Amniotic epithelial cell (primary cell): ENCODE data around the gene ZDHHC15.
"Not testable (repeated sequence)": the region's sequence is repeated elsewhere in the genome, so short reads cannot be mapped to it uniquely, and the experiment has no call there.

Experiments used
- DNase-seq: peaks from one replicate; pipeline ENCODE4 v3.0.0-alpha.2; 2010; ENCODE audit warnings: low read depth

The ZDHHC15 gene, protein sequence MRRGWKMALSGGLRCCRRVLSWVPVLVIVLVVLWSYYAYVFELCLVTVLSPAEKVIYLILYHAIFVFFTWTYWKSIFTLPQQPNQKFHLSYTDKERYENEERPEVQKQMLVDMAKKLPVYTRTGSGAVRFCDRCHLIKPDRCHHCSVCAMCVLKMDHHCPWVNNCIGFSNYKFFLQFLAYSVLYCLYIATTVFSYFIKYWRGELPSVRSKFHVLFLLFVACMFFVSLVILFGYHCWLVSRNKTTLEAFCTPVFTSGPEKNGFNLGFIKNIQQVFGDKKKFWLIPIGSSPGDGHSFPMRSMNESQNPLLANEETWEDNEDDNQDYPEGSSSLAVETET

DNA sequence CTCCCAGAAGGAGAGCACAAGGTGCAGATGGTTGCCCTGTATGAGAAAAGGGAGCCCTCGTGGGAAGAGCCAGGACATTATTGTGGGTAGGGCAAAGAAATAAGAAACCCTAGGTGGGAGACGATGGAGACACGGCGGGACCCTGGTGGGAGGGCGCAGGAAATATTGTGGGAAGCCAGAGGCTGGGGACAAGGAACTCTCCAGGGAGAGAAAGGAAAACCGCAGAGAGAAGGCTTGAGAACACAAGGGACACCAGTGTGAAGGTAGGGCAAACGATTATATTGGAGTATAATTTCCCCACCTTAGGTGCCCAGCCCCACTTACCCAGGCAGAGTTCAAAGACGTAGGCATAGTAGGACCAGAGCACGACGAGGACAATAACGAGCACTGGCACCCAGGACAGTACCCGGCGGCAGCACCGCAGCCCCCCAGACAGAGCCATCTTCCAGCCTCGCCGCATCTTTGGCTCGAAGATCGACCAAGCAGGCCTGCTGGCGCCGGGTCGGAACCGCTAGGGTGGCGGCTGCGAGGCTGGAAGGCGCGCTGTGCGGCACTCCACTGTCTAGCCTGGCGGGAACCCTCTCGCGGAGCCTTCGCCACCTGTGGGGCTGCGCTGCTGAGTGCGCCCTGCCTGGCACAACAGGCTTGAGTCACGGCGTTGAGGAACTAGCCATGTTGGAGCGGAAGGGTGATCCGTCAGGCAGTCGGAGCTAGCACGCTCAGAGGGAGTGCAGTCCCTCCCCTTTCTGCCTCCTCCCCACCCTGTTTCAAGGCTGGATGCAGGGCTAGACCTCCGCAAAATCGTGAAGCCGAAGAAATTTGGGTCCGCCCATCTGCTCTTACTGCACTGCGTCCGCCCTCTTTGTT is at the start of gene ZDHHC15:
Gene ZDHHC15, minus strand, starts transcription at position 473 of the 867 bp plus-strand sequence. Its CDS starts 13 bp downstream, at position 460.
- DNase-seq, result no peak

DNA sequence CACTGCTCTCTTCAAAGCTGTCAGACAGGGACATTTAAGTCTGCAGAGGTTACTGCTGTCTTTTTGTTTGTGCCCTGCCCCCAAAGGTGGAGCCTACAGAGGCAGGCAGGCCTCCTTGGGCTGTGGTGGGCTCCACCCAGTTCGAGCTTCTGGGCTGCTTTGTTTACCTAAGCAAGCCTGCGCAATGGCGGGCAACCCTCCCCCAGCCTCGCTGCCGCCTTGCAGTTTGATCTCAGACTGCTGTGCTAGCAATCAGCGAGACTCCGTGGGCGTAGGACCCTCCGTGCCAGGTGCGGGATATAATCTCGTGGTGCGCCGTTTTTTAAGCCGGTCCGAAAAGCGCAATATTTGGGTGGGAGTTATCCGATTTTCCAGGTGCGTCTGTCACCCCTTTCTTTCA is 37.7 kb upstream of the ZDHHC15 start:
- not testable (repeated sequence) for DNase-seq

DNA sequence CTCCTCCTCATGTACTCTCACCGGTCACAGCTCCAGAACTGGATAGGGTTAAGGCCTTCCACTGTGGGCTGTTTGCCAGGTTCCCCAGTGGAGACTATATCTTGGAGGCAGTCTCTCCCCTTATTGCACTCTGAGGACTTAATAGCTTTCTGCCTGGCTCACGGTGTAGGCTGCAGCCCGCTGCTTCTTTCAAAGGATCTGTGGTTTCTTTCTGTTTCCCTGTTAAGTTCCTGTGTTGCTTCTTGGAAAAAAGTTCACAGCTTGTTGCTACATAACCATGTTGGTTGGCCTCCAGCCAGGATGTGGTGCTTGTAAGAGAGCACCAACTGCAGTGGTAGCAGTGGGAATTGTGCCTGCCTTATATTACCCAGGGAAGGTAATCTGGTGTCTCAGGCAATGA is 24.9 kb upstream of the ZDHHC15 start:
- DNase-seq, result no peak

DNA sequence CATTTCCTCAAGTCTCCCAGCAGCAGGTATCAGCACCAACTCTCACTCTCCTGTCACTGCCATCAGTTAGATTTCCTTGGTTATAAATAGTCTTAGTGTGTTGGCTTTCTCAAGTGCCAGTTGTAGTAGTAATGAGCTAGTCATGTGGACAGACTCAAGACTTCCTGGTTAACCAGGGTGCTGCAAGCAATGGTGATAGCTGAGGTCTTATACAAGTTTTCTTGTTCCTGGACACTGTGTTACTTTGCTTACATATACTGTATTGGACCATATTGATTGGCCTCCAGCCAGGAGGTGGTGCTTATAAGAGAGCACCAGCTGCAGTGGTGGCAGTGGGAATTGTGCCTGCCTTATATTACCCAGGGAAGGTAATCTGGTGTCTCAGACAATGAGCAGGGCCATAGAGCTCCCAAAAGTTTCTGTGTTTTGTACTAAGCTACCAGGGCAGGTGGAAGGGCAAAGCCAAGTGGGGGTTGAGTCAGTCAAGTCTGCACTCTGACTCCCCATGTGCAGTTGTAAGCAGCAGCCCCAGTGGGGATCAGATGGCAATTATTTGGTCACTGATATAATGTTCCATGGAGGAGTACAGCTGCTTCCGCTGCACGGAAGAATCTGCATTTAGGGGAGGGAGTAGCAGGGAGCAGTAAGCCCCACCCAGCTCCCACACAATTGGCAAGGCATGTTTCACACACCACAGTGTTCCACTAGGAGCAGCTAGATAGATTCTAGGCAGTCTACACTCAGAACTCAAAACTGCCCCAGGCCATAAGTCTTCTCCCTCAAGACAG is 24.1 kb upstream of the ZDHHC15 start:
- no peak for DNase-seq

DNA sequence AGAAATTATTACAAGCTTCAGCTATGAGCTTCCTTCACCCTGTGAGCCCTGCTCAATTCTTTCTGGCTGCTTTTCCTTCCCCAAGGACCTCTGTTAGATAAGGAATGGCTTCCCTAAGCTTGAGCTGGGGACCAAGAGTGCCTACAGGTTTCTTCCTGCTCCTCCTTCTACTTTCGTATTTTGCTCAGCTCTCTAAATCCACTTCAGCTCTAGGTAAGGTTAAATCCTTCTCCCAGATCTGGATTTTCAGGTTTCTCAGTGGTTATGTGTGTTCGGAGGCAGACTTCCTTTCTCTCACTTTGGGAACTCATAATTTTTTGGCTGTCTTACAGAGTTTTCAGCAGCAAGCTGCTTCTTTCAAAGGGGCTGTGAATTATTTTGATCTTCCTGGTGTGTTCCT is 21.9 kb upstream of the ZDHHC15 start:
- no peak for DNase-seq

DNA sequence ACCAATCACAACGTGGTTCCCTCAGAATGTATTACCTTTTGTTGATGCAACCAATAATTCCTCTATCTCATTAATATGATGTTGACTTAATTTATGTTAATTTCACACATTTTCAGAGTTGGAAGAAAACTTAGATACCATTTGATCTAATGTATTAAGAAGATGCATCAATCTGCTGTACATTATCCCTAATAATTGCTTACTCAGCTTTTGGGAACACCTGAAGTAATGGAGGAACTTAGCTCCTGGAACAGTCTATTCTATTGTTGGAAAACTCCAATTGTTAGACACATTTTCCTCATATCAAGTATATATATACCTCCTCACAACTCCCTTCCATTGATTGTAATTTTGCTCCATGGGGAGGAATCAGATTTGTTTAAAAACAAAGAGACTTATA is 38.9 kb downstream of the ZDHHC15 start:
- DNase-seq, result no peak

DNA sequence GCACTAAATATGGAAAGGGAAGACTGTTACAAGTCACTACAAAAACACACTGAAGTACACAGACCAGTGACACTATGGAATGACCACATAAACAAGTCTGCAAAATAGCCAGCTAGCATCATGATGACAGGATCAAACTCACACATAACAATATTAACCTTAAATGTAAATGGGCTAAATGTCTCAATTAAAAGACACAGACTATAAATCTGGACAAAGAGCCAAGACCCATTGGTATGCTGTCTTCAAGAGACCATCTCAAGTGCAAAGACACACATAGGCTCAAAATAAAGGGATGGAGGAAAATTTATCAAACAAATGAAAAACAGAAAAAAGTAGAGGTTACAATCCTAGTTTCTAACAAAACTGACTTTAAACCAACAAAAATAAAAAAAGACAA is 61.1 kb downstream of the ZDHHC15 start:
- not testable (repeated sequence) for DNase-seq

DNA sequence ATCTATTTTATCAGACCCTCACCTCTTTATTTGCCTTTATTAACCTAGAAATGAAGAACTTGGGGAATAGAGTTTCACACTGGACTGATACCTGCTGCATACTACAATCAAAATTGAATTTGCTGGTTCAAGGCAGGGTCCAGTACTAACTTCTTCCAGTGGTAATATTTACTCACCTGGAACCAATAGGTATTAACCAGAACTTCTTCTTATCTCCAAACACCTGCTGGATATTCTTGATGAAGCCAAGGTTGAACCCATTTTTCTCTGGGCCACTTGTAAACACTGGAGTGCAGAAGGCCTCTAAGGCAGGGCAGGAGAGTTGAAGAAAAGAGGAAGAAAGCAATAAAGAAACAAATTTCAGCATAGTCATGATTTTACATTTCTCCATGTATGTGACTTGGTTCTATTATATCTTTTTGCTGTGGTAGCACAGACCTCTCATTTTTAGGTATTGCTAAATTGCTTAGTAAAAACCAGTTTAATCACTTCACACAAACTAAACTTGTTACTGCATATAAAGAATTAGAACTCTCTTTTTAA is 101.1 kb downstream of the ZDHHC15 start:
- no peak for DNase-seq

DNA sequence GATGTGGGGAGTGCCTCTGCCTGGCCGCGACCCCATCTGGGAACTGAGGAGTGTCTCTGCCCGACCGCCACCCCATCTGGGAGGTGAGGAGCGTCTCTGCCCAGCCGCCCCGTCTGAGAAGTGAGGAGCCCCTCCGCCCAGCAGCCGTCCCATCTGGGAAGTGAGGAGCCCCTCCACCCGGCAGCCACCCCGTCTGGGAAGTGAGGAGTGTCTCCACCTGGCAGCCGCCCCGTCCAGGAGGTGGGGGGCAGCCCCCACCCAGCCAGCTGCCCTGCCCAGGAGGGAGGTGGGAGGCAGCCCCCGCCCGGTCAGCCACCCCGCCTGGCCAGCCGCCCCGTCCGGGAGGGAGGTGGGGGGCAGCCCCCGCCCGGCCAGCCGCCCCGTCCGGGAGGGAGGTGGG is 115.7 kb downstream of the ZDHHC15 start:
- DNase-seq, result not testable (repeated sequence)

DNA sequence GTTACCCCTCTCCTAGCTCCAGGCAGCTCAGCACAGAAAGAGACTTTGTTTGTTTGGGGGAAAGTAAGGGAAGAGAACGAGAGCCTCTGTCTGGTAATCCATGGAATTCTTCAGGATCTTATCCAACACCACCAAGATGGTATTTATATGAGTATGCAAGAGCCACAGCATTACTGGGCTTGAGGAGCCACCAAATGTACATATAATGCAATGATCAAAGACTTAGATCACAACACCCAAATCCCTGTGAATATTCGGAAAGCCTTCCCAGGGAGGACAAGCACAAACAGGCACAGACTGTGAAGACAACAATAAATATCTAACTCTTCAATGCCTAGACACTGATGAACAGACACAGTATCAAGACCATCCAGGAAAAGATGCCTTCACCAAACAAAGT is 132.4 kb downstream of the ZDHHC15 start:
- no peak for DNase-seq

DNA sequence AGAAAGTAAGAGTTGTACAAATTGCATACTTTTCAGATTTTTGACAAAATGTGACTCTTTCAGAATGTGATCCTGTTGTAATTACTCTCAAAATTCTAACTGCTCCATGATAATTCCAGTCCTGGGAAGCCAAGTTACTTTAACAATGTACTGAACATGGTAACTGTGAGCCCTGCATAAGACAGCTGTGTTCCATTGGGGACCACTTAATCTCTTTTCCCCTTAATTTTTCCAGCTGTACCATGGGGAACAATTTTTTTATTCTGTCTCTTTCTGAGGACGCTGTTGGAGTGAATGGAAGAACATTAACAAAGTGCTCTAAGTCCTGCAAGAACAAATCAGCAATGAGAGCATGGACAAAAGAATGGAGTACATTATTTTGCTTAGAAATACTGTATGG is 153.1 kb downstream of the ZDHHC15 start:
- DNase-seq, result no peak

DNA sequence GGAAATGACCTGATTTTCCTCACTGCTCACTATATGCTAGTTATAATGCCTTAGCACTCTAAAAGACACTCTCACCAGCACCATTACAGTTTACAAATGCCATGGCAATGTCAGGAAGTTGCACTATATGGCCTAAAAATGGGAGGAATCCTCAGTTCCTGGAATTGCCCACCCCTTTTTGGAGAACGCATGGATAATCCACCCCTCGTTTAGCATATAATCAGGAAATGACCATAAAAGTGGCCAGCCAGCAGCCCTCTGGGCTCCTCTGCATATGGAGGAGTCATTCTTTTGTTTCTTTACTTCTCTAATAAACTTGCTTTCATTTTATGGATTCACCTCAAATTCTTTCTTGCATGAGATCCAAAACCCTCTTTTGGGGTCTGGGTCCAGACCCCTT is 156.0 kb downstream of the ZDHHC15 start:
- DNase-seq, result no peak

DNA sequence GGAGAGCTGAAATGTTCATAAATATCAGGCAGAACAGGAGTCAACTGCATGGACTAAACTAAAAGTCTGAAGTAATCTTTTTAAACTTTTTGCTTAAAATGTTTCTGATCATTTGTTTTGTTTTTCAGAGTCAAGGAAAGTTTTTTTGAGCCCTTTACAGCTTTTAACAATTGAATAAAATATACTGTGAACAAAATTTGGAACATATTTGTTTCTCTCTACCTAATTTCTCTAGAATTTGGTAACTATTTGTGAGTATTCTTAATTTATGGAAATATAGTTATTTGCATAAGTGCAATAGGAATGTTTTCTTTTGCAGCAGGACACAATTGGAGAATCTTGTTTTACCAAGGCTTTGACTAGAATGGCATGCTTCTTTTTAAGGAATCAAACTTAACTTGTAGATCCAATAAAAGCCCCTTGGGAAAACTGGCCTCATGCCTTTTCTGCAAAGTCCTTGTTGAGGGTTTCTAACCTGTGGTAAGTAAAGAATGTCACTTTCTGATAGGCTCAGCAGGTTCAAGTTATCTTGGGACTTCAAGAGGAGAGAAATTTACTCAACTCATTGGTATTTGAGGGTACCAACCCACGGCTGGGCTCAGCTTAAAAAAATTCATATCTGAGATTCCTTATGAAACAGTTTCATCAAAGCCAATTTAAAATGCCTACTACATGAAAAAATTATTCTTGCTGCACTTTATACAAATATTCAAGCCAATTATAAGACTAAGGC is 157.4 kb downstream of the ZDHHC15 start:
- no peak for DNase-seq

DNA sequence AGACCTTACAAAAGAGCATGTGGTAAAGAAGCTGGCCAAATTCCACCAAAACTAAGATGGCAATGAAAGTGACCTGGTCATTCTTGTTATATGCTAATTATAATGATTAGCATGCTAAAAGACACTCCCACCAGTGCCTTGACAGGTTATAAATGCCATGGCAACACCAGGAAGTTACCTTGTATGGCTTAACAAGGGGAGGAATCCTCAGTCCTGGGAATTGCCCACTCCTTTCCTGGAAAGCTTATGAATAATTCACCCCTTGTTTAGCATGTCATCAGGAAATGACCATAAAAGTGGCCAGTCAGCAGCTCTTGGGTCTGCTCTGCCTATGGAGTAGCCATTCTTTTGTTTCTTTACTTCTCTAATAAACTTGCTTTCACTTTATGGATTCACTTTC is 161.0 kb downstream of the ZDHHC15 start:
- DNase-seq, result no peak

DNA sequence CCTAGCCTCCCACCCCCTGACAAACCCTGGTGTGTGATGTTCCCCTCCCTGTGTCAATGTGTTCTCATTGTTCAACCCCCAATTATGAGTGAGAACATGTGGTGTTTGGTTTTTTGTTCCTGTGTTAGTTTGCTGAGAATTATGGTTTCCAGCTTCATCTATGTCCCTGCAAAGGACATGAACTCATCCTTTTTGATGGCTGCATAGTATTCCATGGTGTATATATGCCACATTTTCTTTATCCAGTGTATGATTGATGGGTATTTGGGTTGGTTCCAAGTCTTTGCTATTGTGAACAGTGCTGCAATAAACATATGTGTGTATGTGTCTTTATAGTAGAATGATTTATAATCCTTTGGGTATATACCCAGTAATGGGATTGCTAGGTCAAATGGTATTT is 174.2 kb downstream of the ZDHHC15 start:
- not testable (repeated sequence) for DNase-seq

DNA sequence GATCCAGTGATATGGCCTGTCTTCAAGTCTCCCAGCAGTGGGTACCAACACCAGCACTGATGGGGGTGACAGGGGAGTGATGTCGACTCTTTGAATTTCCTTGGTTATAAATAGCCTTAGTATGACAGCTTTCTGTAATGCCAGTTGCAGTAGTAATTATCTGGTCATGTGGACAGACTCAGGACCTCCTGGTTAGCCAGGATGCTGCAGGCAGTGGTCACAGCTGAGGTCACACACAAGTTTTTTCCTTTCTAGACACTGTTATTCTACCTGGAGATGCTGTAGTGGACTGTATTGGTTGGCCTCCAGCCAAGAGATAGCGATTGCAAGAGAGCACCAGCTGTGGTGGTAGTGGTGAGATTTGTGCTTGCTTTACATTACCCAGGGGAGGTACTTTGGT is 185.3 kb downstream of the ZDHHC15 start:
- DNase-seq, result no peak

DNA sequence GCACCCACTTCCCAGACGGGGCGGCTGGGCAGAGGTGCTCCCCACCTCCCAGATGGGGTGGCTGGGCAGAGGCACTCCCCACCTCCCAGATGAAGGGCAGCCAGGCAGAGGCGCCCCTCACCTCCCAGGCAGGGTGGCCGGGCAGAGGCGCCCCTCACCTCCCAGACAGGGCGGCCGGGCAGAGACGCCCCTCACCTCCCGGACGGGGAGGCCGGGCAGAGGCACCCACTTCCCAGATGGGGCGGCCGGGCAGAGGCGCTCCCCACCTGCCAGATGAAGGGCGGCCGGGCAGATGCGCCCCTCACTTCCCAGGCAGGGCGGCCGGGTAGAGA is 187.7 kb downstream of the ZDHHC15 start:
- no peak for DNase-seq

DNA sequence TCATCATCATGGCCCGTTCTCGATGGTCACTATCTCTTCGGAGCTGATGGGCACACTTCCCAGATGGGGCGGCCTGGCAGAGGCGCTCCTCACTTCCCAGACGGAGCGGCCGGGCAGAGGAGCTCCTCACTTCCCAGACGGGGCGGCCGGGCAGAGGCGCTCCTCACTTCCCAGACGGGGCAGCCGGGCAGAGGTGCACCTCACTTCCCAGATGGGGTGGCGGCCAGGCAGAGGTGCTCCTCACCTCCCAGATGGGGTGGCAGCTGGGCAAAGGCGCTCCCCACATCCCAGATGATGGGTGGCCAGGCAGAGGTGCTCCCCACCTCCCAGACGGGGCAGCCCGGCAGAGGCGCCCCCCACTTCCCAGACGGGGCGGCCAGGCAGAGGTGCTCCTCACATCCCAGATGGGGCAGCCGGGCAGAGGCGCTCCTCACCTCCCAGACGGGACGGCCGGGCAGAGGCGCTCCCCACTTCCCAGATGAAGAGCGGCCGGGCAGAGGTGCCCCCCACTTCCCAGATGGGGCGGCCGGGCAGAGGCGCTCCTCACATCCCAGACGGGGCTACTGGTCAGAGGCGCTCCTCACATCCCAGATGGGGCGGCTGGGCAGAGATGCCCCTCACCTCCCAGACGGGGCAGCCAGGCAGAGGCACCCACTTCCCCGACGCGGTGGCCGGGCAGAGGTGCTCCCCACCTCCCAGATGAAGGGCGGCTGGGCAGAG is 188.3 kb downstream of the ZDHHC15 start:
- DNase-seq, result not testable (repeated sequence)

DNA sequence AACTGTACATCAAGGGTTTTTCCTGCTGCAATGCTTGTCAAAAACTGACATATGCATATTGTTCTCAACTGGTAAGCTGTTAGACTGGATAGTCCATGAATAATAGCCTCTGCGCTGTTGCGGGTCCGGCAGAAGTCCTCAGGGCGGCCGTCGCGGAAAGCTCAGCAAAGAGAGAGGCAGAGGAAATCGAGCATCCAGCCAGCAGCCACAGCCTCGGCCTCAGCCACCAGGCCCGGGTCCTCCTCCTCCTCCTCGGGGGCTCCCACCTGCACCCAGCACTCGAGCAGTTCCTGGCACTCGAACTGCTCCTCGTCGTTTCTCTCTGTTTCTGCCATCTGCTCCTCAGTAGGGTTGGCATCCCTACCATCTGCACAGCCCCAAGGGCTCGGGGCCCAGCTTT is 195.2 kb downstream of the ZDHHC15 start:
- DNase-seq, result no peak
